H1 (cell line): ENCODE measurements around the gene MYL3. TPM values are rescaled to one million over a fixed set of nuclear protein-coding genes. Genes with fewer than 3 reads are reported as not detected.

Experiments used
- CTCF ChIA-PET: fragments of 300-600 bp; sonication (Branson Sonifier 250); formaldehyde crosslinking; loops from one replicate; lab custom pipeline; 2021; ENCODE audit not compliant: partially characterized antibody; lab: Charles Lee
- POLR2A ChIA-PET: fragments of 300-600 bp; sonication (Branson Sonifier 250); formaldehyde crosslinking; loops from one replicate; lab custom pipeline; 2021; ENCODE audit warnings: inconsistent platforms; ENCODE audit not compliant: partially characterized antibody; lab: Charles Lee
- DNase-seq, 2 experiments: peaks; one replicate each; pipeline versions ENCODE4 v3.0.0 to v3.0.0-alpha.2; 2010 to 2022; ENCODE audit warnings: low spot score in 2 of 2, low read depth in 1 of 2, mixed read lengths in 1 of 2
- FAIRE-seq: peaks from 2 replicates; lab custom pipeline; 2011; peaks lifted over from hg19 to GRCh38; lab: Jason Lieb, UNC
- H2AFZ ChIP-seq: 2 replicates; pipeline ENCODE4 v1.8.1; 2012; ENCODE audit warnings: low read length, inconsistent platforms
- H2AK5ac ChIP-seq: 2 replicates; pipeline ENCODE4 v1.6.1; 2013; ENCODE audit warnings: low read depth, low read length
- H2BK120ac ChIP-seq: replicated peaks from 2 replicates; pipeline ENCODE3; 2013; ENCODE audit warnings: low read depth, low read length, inconsistent platforms
- H2BK12ac ChIP-seq: 2 replicates; pipeline ENCODE4 v1.6.1; 2013; ENCODE audit warnings: low read depth, low read length
- H2BK15ac ChIP-seq: 2 replicates; pipeline ENCODE4 v1.6.1; 2013; ENCODE audit warnings: low read length
- H2BK20ac ChIP-seq: 2 replicates; pipeline ENCODE4 v1.6.1; 2013; ENCODE audit warnings: low read length
- H2BK5ac ChIP-seq: 2 replicates; pipeline ENCODE4 v1.6.1; 2013; ENCODE audit warnings: low read depth, low read length
- H3K14ac ChIP-seq: 2 replicates; pipeline ENCODE4 v1.6.1; 2013; ENCODE audit warnings: inconsistent platforms; ENCODE audit not compliant: insufficient read length
- H3K18ac ChIP-seq: 2 replicates; pipeline ENCODE4 v1.6.1; 2013; ENCODE audit warnings: low read length; ENCODE audit errors: extremely low read depth
- H3K23ac ChIP-seq: 2 replicates; pipeline ENCODE4 v1.6.1; 2013; ENCODE audit warnings: inconsistent platforms; ENCODE audit not compliant: insufficient read length
- H3K23me2 ChIP-seq: 2 replicates; pipeline ENCODE4 v1.6.1; 2013; ENCODE audit warnings: low read depth, low read length
- H3K27ac ChIP-seq: 2 replicates; pipeline ENCODE4 v1.6.1; 2011; ENCODE audit warnings: low read depth, low read length, inconsistent platforms
- H3K27me3 ChIP-seq, 4 experiments: replicated peaks in 1 of 4; 1 replicate in 1 of 4; 2 replicates in 3 of 4; pipeline versions ENCODE4 v1.6.1 to v1.8.1; 2011 to 2013; ENCODE audit warnings: low read length in 3 of 4, mild to moderate bottlenecking in 3 of 4, inconsistent platforms in 2 of 4, mixed read lengths in 2 of 4, moderate library complexity in 1 of 4; ENCODE audit not compliant: control insufficient read depth in 3 of 4, insufficient read depth in 3 of 4; ENCODE audit errors: extremely low read depth in 1 of 4
- H3K36me3 ChIP-seq, 4 experiments: 2 replicates each; pipeline versions ENCODE4 v1.6.1 to v1.8.1; 2011 to 2013; ENCODE audit warnings: mild to moderate bottlenecking in 4 of 4, low read length in 3 of 4, moderate library complexity in 2 of 4, control low read depth in 1 of 4, inconsistent platforms in 1 of 4; ENCODE audit not compliant: insufficient read depth in 4 of 4, control insufficient read depth in 2 of 4
- H3K4ac ChIP-seq: replicated peaks from 2 replicates; pipeline ENCODE3; 2013; ENCODE audit warnings: low read length, low read depth, mixed read lengths, inconsistent platforms; ENCODE audit not compliant: insufficient read length
- H3K4me1 ChIP-seq, 4 experiments: replicated peaks in 1 of 4; 1 replicate in 1 of 4; 2 replicates in 3 of 4; pipeline versions ENCODE4 v1.6.1 to v1.8.1; 2011 to 2013; ENCODE audit warnings: low read length in 3 of 4, inconsistent platforms in 2 of 4, mixed read lengths in 1 of 4; ENCODE audit not compliant: insufficient read depth in 4 of 4, control insufficient read depth in 3 of 4
- H3K4me2 ChIP-seq, 2 experiments: 2 replicates each; pipeline versions ENCODE4 v1.6.1 to v1.8.1; 2011 to 2013; ENCODE audit warnings: low read depth in 2 of 2, low read length in 2 of 2, control low read depth in 1 of 2, inconsistent platforms in 1 of 2, mild to moderate bottlenecking in 1 of 2; ENCODE audit not compliant: insufficient read depth in 1 of 2
- H3K4me3 ChIP-seq, 4 experiments: fragments of 200-600, 300-600 bp in 1 of 4; sonication (generic), shearing (Covaris generic), sonication (Bioruptor Twin) in 1 of 4; 2 replicates each; pipeline versions ENCODE4 v1.5.1 to v1.8.1; 2011 to 2016; ENCODE audit warnings: low read length in 4 of 4, low read depth in 3 of 4, control low read depth in 2 of 4, inconsistent platforms in 2 of 4, mild to moderate bottlenecking in 2 of 4, mixed read lengths in 1 of 4, moderate library complexity in 1 of 4; ENCODE audit not compliant: insufficient read depth in 2 of 4; ENCODE audit errors: extremely low read depth in 1 of 4
- H3K56ac ChIP-seq: replicated peaks from 2 replicates; pipeline ENCODE3; 2013; ENCODE audit warnings: low read depth, mild to moderate bottlenecking, mixed read lengths, low read length, inconsistent platforms; ENCODE audit not compliant: insufficient read length
- H3K79me1 ChIP-seq: 2 replicates; pipeline ENCODE4 v1.6.1; 2013; ENCODE audit warnings: low read depth, low read length, control low read depth
- H3K79me2 ChIP-seq, 2 experiments: 2 replicates each; pipeline versions ENCODE4 v1.6.1 to v1.8.1; 2012 to 2013; ENCODE audit warnings: low read length in 2 of 2, mild to moderate bottlenecking in 2 of 2, inconsistent platforms in 1 of 2; ENCODE audit not compliant: insufficient read depth in 2 of 2, control insufficient read depth in 1 of 2
- H3K9ac ChIP-seq, 4 experiments: replicated peaks in 1 of 4; 1 replicate in 1 of 4; 2 replicates in 3 of 4; pipeline versions ENCODE4 v1.6.1 to v1.8.1; 2011 to 2013; ENCODE audit warnings: low read depth in 3 of 4, low read length in 3 of 4, control low read depth in 2 of 4, mild to moderate bottlenecking in 2 of 4, moderate library complexity in 2 of 4, inconsistent platforms in 1 of 4; ENCODE audit errors: extremely low read depth in 1 of 4
- H3K9me3 ChIP-seq, 2 experiments: 2 replicates each; pipeline versions ENCODE4 v1.6.1 to v1.8.1; 2012 to 2013; ENCODE audit warnings: mild to moderate bottlenecking in 2 of 2, moderate library complexity in 2 of 2, control low read depth in 1 of 2, inconsistent platforms in 1 of 2, low read depth in 1 of 2, low read length in 1 of 2, mixed read lengths in 1 of 2; ENCODE audit not compliant: insufficient read depth in 2 of 2
- H4K20me1 ChIP-seq, 2 experiments: replicated peaks in 1 of 2; 2 replicates each; pipeline versions ENCODE3 to v1.8.1; 2011 to 2013; ENCODE audit warnings: inconsistent platforms in 2 of 2, low read length in 2 of 2, mild to moderate bottlenecking in 1 of 2; ENCODE audit not compliant: insufficient read depth in 2 of 2, control insufficient read depth in 1 of 2
- H4K5ac ChIP-seq: 2 replicates; pipeline ENCODE4 v1.6.1; 2013; ENCODE audit warnings: low read length, low read depth, mixed read lengths, inconsistent platforms; ENCODE audit not compliant: insufficient read length
- H4K8ac ChIP-seq: 2 replicates; pipeline ENCODE4 v1.8.0; 2013; ENCODE audit warnings: mild to moderate bottlenecking, moderate library complexity, low read length, inconsistent platforms; ENCODE audit not compliant: insufficient read depth; ENCODE audit errors: extremely low read depth
- H4K91ac ChIP-seq: replicated peaks from 2 replicates; pipeline ENCODE3; 2013; ENCODE audit warnings: low read length, mixed read lengths, inconsistent platforms; ENCODE audit not compliant: insufficient read length
- KDM5A ChIP-seq: fragments of 200-600 bp; IDR thresholded peaks from 2 replicates; pipeline ENCODE4 v1.7.1; 2012; ENCODE audit warnings: mild to moderate bottlenecking, low read length, inconsistent platforms, mixed read lengths
- NANOG ChIP-seq: IDR thresholded peaks from 2 replicates; pipeline ENCODE4 v1.6.1; 2011; ENCODE audit warnings: low read length, low read depth, mild to moderate bottlenecking, inconsistent platforms; ENCODE audit not compliant: insufficient read depth, poor library complexity, severe bottlenecking
- TAF1 ChIP-seq: IDR thresholded peaks from 2 replicates; pipeline ENCODE4 v1.6.1; 2011; ENCODE audit warnings: mild to moderate bottlenecking, low read depth, low read length
- YY1 ChIP-seq: IDR thresholded peaks from 2 replicates; pipeline ENCODE4 v1.6.1; 2011; ENCODE audit warnings: low read depth, mild to moderate bottlenecking, low read length
- WGBS, 2 experiments: shearing (Covaris generic) in 1 of 2; methylation state at CpG; one replicate each; pipeline versions ENCODE4 v1.1.6 to v1.1.7; 2013 to 2015; ENCODE audit warnings: low lambda C conversion rate in 2 of 2, mixed read lengths in 2 of 2, inconsistent platforms in 1 of 2, low coverage in 1 of 2, missing lambda C conversion rate in 1 of 2; ENCODE audit not compliant: insufficient replicate concordance in 2 of 2, insufficient coverage in 1 of 2, insufficient read length in 1 of 2; ENCODE audit errors: extremely low coverage in 1 of 2, missing lambda C conversion rate in 1 of 2; 5-methylcytosine and 5-hydroxymethylcytosine counted together
- polyA plus RNA-seq, 7 experiments: library from polyadenylated mRNA; depleted of rRNA in 3 of 7; stranded (reverse) in 5 of 7; unstranded in 2 of 7; fragments of >200 nt in 5 of 7; fragments of 200-250 nt in 2 of 7; gene quantifications; 1 replicate in 5 of 7; 2 replicates in 1 of 7; 4 replicates in 1 of 7; pipeline versions ENCODE4 v1.2.1 to v1.2.3, GENCODE V29; 2011 to 2013; ENCODE audit warnings: missing spikeins in 2 of 7, mixed read lengths in 2 of 7
- total RNA-seq: library from RNA; stranded (reverse); fragmentation: NEBNext Ultra II Directional; extraction: Animal tissue kit (Norgen Biotek cat#: 25700); gene quantifications from 2 replicates; pipeline ENCODE4 v1.2.1, GENCODE V29; 2021

The MYL3 gene
- total and polyA plus RNA-seq, 2 of the 8 experiments (the other 6 are each of a cell fraction or from before 2014, with no cell fraction given) = 0.06 TPM; not detected in 1

GRCh38 chr3:46843508-46843907 lies 19.7 kb downstream of the MYL3 start:
- Histone ChIP-seq H3K79me2 (no peaks in the 10 kb centered on the region), H4K91ac (no peak overlapping the region), H2BK20ac (no peak overlapping the region), H3K36me3 (no peaks in the 10 kb centered on the region), H2BK5ac (no peak overlapping the region), H3K4me1 (peaks cover 0 to 10% (median 8%) of the 10 kb centered on the region in 4 experiments; a peak in 6 of 7 replicates), H4K5ac (no peak overlapping the region), H3K4ac (no peak overlapping the region), H3K9ac (no peak overlapping the region), H3K4me2 (no peak overlapping the region), H2BK120ac (no peak overlapping the region), H3K23ac (no peak overlapping the region), H3K27ac (no peak overlapping the region), H2AFZ (no peak overlapping the region), H3K79me1 (no peaks in the 10 kb centered on the region), H3K56ac (no peak overlapping the region), H2BK15ac (no peak overlapping the region), H3K9me3 (peaks cover 0 to 10% of the 10 kb centered on the region in 2 experiments; a peak in 2 of 4 replicates), H3K23me2 (peaks cover 4% of the 10 kb centered on the region; the same call in 1 of the 2 replicates), H4K20me1 (no peaks in the 10 kb centered on the region), H3K14ac (no peak overlapping the region), H3K27me3 (peaks cover 0 to 13% (median 5%) of the 10 kb centered on the region in 4 experiments; a peak in 4 of 7 replicates), H3K4me3 (no peak overlapping the region), H3K18ac (no peak overlapping the region), H2AK5ac (no peak overlapping the region)
- DNase-seq (no peak), FAIRE-seq (no peak)
- WGBS, 2 experiments = 88% methylated on average over 3 of the region's 3 CpGs; no CpG with 5 or more reads in 1 of the 2 experiments
- ChIA-PET CTCF (no interaction called here), POLR2A (no interaction called here)
- no peak for TF ChIP-seq KDM5A
- TF ChIP-seq NANOG = no peak
- no peak for TF ChIP-seq YY1
- TF ChIP-seq TAF1 = no peak
- TF ChIP-seq, all 59 proteins: peak for 0
- no peak overlapping the region for H2BK12ac ChIP-seq
- H4K8ac ChIP-seq = no peak overlapping the region
